CD1c-positive myeloid dendritic cell (primary cell): Measurements from ENCODE around the gene CYP2U1.
"Not testable (repeated sequence)": the region's sequence is repeated elsewhere in the genome, so short reads cannot be mapped to it uniquely, and the experiment has no call there.

ENCODE experiments used
- DNase-seq: peaks from one replicate; pipeline ENCODE4 v3.0.0-alpha.2; 2016; ENCODE audit errors: extremely low spot score

The CYP2U1 gene

DNA sequence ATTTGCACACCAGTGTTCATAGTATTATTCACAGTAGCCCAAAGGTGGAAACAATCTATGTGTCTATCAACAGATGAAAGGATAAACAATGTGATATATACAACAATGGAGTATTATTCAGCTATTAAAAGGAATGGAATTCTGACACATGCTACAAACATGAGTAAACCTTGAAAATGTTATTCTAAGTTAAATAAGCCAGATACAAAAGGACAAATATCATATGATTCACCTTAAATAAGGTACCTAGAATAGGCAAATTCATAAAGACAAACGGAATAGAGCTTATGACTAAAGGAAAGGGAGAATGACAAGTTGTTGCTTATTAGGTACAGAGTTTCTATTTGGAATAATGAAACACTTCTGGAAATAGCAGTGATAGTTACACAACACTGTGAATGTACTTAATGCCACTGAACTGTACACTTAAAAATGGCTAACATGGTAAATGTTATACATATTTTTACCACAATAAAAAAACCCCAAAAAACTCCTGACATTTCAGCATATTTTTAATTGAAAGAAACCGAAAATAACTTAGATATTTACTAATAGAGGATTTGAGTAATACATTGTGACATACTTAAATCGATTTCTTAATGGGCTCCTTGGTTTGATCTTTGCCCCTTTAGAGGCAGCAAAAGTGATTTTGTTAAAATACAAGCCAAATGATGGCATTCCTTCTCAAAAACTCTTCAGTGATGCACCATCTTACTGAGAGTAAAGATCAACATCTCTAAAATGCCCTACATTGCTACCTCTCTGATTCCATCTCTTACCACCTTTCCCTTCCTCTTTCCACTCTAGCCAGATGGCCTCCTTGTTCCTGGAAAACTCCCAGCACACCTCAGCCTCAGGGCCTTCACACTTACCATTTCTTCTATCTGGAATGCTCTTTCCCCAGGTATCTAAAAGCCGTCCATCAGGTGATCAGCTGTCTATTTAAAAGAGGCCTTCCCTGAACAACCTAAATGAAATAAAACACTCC, 8.6 kb upstream of the CYP2U1 start:
- DNase-seq = no peak

DNA sequence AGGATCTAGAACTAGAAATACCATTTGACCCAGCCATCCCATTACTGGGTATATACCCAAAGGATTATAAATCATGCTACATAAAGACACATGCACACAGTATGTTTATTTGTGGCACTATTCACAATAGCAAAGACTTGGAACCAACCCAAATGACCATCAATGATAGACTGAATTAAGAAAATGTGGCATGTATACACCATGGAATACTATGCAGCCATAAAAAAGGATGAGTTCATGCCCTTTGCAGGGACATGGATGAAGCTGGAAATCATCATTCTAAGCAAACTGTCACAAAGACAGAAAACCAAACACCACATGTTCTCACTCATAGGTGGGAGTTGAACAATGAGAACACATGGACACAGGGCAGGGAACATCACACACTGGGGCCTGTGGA, 5.6 kb upstream of the CYP2U1 start:
- not testable (repeated sequence) for DNase-seq

DNA sequence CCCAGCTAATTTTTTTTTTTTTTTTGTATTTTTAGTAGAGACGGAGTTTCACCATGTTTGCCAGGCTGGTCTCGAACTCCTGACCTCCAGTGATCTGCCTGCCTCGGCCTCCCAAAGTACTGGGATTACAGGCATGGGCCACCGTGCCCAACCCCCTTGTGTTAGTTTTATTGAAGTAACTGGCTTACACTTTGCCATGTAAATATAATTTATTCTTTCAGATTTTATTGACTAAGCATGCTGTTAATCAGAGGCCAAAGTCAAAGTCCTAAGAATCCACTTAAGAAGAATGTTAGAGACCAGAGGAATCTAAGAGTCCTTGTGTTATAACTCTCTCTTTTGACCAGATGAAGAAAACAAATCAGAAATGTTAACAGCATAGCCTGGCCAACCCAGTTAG, 4.5 kb upstream of the CYP2U1 start:
- DNase-seq = not testable (repeated sequence)

DNA sequence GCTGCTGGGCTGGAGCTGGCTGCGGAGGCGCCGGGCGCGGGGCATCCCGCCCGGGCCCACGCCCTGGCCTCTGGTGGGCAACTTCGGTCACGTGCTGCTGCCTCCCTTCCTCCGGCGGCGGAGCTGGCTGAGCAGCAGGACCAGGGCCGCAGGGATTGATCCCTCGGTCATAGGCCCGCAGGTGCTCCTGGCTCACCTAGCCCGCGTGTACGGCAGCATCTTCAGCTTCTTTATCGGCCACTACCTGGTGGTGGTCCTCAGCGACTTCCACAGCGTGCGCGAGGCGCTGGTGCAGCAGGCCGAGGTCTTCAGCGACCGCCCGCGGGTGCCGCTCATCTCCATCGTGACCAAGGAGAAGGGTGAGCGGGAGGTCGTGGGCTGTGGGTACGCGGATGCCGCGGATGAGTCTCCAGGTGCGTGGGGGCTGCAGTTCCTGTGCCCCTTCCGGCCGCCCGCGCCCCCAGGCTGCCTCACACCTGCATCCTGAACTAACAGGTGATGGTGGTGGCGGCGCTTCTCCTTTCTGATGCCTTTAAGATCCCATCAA, 499 bp downstream of the CYP2U1 start:
- DNase-seq = no peak

DNA sequence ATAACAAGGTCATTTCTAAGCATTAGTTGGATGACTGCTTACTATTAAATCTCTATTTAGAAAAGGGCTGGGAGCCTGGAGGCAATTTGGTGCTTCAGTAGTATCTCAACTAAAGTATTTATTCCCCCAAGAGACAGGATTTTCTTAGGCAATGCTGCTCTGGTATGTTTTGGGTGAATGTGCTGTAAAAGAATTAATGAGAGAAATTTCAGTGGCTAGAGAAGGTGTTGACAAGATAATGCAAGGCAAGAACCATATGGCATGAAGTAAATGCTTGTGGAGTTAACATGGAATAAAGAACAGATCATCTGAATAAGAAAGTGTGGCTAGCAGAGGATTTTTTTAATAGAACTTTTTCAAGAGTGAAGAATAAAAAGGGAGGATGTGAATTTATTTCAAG, 3.9 kb downstream of the CYP2U1 start:
- no peak for DNase-seq

DNA sequence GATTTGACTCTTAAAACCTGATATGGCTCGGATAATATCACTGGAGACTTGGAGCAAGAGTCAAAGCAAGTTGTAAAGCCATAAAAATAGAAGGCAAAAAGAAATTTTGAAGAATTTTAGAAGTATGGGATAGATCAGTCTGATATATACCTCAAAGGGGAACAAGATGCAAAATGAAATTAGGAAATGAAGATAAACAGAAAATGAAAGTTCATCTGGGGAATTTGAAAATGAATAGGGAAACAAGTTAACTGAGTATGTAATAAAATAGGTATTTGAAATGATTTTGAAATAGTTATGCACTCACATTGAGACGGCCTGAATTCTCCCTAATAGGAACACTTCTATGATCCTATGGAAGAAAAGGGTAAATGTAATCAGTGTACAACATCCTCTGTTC, 5.7 kb downstream of the CYP2U1 start:
- DNase-seq = peak; percentile 6

DNA sequence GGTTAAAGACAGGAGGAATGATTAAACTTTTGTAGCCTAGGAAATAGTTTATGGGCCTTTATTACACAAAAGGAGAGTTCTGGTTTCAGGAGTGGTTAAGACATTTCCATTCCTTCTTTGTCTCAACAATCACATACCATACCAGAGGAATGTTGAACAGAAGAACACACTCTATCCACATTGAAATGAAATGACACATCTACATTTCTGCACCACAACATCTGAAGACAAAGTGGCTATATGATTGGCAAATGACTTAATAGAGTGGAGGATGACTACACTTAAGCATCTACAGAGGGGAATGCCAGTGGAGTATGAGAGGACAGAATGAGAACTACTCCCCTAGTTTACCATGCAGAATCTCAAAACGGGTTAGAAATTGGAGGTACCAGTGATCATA, 8.0 kb downstream of the CYP2U1 start:
- DNase-seq = no peak

DNA sequence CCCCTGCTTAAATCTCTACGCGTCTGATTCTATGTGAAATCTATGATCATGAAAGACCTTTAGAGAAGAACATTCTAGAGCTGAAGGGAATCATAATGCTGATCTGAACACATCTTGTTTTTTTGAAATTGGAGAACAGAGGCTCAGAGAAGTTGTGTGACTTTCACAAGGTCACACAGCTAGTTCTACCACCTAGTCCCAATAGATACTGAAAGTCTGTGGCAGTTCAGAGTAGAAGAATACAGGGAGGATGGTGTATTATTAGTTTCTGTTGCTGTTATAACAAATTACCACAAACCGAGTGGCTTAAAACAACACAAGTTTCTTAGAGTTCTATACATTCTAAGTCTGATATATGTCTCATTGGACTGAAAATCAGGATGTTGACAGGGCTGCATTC, 14.5 kb downstream of the CYP2U1 start:
- DNase-seq = no peak

DNA sequence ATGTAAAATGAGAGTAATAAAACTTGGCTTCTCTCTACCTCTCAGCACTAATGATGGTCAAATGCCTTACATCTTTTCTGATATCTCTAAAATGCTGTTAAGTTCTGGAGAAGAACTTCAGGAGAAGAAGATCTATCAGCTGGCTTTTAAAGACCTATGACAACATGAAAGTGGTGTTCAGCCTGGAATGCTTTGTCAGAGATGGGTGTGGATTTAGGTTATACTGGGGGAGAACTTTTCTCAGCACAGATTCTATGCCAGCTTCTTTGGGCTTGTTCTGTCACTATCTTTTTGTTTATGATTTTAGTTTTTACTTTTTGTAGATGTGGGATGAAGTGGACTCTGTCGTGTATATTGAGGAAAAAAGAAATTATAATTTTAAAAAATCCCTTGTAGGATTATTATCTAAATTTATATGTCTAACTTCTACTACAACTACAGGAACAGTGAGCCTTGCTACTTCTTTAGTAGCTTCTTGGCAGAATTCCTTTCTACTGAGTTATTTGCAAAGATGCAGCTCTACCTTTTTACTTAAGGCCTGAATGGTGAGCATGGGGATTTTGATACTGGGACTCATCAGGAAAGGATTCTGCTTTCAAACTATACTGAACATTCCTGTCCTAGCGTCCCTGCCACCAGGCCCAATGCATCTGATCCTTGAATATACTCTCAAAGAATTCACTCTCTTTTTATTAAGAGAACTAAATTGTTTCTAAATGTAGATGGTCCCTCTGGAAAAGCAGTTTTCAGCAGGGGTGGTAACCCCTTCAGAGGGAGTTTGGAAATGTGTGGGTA, 19.6 kb downstream of the CYP2U1 start:
- no peak for DNase-seq

DNA sequence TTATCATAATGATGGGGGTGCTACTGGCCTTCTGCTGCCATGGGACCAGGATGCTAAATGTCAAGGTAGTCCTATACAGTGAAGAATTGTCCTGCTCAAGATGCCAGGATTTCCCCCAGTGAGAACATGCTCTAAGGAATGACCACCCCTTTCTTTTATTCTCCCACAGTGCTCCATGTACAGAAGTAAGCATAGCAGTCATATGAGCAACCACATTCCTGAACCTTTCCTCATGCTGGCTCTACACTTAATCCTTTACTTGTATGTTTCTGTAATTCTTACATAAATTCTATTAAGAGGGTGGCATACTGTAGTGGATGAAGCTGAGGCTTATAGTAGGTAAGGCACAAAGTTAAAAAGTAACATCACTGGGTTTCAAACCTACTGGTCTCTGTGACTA, 20.2 kb downstream of the CYP2U1 start:
- DNase-seq = no peak

DNA sequence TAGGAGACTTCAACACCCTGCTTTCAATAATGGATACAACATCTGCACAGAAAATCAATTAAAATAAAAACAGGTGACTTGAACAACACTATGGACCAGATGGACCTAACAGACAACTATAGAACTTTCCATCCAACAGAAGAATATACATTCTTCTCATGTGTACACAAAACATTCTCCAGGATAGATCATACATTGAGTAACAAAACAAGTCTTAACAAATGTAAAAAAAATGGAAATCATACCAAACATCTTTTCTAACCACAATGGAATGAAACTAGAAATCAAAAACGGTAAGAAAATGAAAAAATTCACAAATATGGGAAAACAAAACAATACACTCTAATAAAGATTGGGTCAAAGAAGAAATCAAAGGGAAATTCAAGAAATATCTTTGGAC, 24.7 kb downstream of the CYP2U1 start:
- DNase-seq = no peak

DNA sequence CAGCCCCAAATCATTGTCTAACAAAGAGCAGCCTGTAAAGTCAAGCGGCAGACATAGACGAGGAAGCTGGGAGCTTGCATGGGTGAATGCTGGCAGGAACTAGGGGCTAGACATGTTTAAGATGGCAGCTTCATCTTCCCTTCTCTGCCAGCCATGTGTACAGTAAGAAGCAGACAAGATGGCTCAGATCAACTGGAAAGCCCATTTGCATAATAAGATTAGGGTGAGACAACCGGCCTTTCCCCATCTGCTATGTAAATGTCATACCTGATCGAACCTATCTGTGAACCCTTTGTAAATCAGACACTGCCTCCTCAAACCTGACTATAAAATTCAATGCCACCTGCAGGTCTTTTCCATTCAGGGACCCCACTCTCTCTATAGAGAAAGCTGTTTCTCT, 35.6 kb downstream of the CYP2U1 start:
- DNase-seq = no peak

DNA sequence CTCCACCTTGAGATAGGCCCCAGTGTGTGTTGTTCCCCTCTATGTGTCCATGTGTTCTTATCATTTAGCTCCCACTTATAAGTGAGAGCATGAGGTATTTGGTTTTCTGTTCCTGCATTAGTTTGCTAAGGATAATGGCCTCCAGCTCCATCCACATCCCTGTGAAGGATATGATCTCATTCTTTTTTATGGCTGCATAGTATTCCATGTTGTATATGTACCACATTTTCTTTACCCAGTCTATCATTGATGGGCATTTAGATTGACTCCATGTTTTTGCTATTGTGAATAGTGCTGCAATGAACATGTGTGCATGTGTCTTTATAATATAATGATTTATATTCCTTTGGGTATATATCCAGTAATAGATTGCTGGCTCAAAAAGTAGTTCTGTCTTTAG, 36.2 kb downstream of the CYP2U1 start:
- DNase-seq = not testable (repeated sequence)

DNA sequence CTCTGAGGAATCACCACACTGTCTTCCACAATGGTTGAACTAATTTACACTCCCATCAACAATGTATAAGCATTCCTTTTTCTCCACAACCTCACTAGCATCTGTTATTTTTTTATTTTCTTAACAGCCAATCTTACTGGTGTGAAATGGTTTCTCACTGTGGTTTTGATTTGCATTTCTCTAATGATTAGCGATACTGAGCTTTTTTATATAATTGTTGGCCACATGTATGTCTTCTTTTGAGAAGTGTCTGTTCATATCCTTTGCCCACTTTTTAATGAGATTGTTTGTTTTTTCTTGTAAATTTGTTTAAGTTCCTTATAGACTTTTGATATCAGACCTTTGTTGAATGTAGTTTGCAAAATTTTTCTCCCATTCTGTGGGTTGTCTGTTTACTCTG, 36.6 kb downstream of the CYP2U1 start:
- not testable (repeated sequence) for DNase-seq

DNA sequence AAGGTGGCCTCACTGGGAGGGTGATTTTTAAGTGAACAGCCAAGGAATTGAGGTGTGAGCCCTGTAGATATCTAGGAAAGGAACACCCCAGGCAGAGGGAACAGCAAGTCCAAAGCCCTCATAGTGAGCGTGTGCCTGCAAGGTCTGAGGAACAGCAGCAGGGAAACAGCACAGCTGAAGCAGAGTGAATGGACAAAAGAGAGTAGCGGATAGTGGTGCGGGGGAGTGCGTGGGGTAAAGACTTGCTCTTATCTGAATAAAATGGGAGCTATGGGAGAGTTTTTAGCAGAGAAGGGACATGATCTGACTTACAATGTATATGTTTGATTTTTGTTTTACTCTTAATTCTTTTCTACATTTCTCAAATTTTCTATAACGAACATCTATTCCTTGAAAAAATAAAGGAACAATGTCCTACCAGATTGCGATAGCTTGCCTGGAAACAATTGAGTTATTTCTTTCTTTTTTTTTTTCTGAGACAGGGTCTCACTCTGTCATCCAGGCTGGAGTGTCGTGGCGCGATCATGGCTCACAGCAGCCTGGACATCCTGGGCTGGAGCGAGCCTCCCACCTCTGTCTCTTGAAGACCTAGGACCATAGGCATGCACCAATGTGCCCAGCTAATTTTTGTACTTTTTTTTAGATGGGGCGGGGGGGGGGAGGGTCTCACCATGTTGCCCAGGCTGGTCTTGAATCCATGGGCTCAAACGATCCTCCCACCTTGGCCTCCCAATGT, 38.9 kb downstream of the CYP2U1 start:
- DNase-seq = no peak

DNA sequence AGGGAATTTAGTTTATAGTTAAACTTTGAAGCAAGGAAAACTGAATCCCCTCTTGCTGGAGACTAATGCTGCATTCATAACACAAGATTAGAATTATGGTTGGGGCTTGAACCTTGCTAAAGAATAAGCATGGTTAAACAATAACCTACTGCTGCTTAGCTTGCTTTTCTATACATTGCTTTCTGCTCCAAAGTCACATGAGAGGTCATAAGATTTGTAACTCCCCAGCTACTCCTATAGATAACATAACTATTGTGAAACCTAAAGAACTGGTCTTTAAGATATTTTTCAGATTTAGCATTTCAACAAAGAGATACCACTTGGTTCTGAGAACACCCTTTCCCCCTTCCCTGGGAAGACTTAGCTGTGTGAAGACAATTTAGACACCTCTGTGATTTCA, 41.3 kb downstream of the CYP2U1 start:
- no peak for DNase-seq

DNA sequence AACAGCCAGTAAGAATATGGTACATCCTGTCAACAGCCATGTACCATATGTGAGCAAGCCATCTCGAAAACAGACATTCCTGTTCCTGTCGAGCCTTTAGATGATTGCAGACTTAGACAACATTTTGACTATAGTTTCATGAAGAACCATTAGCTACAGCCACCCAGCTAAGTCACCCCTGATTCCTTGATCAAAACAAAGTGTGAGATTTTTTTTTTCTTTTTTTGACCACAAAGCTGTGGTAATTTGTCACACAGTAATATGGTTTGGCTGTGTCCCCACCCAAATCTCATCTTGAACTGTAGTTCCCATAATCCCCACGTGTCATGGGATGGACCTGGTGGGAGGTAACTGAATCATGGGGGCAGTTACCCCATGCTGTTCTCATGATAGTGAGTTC, 43.2 kb downstream of the CYP2U1 start:
- no peak for DNase-seq

DNA sequence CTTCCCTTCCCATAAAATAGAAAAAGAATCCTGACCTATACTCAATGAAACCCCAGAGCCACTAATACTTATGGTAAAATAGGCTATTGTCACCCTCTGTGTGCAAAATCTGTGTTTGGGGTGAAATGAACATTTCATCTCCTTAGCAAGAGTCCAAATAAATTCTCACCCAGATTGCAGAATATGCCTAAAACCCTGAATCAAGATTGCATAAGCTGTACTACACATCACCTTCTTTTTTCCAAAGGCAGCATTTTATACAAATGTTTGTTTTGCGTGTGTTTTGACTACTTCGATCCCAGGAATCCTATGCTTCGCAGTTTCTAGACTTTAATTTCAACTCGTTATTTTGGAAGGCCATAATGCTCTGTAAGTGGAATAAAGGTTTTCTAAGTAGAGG, 46.1 kb downstream of the CYP2U1 start:
- DNase-seq = no peak

DNA sequence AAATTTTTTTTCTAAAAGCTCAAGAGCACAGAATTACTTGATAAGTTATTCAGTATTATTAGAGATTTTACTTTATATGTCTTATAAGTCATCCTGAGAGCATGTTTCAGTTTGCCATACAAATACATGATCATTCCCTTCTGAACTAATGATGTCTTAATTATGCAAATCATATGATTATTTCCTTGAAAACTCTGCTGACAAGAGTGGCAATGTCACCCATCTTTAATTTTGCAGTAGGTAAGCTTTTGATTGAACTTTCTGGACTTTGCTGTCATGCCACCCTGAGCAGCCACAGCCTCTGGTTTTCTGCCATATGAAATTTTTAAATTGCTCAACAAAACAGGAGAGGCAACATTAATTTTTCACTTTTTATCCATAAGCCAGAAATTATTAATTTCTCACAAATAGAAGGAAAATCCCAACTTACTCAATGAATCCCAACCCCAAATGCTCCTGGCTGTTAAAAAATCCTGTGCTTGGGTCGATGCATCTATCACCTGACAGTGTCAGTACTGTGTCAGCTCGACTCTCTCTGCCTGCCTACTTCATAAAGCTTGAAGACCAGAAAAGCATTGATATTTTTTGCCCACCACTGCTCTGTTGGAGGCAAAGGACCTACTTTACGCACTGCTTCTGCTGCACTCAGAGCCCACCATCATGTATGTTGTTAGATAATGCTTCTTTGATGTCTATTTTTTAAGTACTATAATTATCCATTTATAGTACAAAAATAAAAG, 46.8 kb downstream of the CYP2U1 start:
- no peak for DNase-seq

DNA sequence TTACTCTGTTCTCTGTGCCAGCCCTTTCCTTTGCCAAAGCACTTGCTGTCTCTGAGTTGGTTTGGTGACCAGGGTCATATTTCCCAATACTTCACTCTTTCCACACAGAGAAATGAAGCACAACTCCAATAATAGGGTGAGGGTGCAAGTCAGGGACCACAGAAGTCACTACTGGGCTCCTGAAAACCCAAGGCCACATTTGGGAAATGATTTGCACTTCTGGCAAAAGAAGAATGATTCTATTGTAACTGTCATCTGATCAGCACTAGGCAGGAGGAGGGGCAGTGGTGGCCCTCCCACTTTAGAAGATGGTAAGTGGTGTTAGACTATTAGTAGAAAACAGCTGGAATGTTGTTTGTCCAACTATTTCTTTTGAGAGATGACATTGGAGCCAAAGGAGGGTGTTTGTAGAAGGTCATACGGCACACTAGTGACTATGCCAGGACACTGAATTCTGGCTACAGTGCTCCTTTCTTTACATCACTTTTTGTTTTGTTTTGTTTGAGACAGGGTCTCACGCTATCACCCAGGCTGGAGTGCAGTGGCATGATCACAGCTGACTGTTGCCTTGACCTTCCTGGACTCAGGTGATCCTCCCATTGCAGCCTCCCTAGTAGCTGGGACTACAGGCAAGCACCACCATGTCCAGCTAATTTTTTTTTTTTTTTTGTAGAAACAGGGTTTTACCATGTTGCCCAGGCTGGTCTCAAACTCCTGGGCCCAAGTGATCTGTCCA, 47.5 kb downstream of the CYP2U1 start:
- DNase-seq = no peak
